GF-D8 (cell line): Measurements from ENCODE around the gene SERINC3.

Source experiments
- DNase-seq: peaks from one replicate; lab custom pipeline; 2025; lab: John Stamatoyannopoulos, UW

Gene SERINC3

DNA sequence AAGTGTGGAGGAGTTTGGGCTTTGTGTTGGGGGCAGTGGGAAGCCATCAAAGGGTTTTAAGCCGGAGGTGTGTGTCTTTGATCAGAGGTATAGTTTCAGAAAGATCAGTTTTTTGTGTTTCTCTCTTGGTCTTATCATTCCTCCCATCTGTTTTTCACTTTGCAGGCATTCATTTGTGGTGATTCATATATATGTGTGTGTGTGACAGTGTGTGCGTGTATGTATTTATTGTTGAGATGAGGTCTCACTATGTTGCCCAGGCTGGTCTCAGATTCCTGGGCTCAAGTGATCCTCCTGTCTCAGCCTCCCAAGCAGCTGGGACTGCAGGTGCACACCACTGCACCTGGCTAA, 11.1 kb upstream of the SERINC3 start:
- no peak for DNase-seq

DNA sequence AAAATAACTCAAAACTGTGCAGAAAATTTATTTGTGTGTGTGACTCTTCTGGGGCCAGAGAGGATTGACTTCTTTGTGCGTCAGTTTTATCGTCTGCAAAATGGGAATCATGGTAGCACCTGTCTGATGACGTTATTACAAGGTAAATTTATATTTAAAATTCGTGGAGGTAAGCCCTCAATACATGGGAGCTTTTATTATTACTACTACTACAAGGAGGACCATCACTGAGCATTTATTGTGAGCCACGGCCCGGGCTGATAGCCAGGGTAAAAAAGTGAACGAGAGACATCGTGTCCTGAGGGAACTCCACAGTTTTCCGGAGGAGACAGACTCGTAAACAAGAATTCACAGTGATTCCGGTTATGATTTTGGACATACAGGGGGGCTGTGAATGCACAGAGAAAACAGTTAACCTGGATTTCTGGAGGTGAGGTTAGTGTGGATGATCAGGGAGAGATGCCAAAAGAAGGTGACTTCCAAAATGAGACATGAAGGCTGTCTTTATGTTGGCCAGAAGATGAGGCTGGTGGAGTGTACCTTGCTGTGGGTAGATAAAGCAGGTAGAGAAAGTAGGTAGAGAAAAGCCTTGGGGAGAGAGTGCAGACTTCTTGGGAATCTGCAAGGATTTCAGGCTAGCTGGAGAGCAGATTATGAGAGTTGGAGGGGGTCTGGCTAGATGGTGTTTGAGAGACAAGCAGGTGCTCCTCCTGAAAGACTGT, 10.6 kb upstream of the SERINC3 start:
- DNase-seq = no peak

DNA sequence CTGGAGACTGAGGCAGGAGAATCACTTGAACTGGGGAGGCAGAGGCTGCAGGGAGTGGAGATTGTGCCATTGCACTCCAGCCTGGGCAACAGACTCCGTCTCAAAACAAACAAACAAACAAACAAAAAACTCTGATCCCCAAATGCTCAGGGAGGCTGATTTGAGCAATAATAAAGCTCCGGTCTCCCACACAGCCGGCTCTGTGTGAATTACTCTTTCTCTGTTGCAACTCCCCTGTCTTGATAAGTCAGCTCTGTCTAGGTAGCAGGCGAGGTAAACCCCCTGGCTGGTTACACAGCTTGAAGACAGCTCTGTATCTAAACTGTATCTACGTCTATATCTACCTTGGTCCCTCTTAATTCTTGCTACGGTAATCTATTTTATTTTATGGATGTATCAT, 6.4 kb upstream of the SERINC3 start:
- DNase-seq = no peak

DNA sequence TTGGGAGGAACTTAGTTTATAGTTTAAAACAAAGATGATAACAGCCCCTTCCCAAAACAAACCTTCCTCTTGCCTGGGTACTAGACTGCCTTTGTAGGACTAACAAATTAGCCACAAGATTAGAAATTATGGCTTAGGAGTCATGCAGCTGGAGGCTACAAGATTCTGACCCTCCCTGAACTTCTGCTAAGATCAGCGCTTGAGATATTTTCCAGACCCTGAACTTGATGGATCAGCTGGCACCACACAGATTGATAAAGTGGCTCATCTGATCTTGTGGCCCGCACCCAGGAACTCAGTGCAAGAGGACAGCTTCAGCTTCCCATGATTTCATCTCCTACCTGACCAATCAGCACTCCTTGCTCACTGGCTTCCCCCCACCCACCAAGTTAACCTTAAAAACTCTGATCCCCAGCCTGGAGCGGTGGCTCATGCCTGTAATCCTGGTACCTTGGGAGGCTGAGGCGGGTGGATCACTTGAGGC, 5.9 kb upstream of the SERINC3 start:
- no peak for DNase-seq

DNA sequence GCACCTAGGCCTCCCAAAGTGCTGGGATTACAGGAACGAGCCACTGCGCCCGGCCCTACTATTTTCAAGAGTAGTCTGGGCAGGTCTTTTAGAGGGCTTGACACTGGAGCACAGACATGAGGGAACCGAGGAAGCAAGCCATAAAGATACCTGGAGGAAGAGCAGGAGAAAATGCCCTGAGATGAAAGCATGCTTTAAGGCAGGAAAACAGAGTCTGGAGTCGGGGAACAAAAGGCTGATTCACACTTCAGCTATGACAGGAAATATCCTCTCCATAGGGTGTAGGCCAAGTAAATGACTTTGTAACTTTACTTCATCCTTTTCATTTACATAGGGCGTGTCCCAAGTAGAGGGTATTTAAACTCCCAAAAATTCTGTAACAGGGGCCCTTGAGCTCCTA, 4.3 kb upstream of the SERINC3 start:
- no peak for DNase-seq

DNA sequence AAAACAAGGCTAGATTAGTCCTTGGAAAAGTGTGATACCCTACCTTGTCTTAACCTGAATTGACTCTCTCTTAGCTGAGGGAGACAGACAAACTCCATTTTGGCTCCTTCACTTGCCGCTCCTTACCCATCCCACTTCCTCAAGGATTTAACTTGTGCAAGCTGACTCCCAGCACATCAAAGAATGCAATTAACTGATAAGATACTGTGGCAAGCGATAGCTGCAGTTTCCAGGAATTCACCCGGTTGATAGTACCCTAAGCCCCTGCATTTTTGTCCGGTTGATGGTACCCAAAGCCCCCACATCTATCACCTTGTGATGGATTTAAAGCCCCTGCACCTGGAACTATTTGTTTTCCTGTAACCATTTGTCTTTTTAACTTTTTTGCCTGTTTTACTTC, 1.9 kb upstream of the SERINC3 start:
- DNase-seq = no peak

DNA sequence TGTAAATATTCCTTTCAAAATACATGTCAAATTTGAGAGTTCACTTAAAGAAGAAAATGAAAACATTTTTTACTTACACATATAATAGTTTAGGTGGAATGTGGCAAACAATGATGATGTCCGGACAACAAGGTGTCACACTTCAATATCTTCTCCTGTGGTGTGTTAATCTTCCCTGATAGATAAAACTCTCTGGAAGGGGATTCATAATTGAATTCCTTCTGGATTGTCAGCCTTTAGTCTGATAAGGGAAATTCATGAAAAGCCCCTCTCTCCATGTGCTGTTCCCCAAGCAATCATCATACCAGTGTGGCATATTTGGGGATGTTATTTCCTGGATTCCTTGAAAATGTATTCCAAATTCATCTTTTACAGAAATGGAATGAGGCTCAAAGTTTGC, 971 bp upstream of the SERINC3 start:
- no peak for DNase-seq

DNA sequence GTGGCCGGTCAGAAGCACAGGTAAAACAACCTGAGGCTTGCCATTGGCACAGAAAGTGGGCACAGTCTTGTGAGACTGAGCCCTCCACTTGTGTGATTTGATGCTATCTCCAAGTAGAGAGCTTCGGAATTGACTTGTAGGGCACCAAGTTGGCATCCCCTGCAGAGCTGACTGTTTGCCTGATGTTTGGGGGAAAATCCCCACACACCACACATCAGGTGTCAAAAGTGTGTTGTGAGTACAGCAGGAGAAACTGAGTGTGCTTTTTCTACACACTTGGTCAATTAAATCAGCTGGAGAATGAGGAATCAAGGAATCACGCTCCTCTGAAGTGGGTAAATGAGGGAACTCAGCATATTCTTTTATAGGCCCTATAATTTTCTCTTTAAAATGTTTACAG, 989 bp downstream of the SERINC3 start:
- no peak for DNase-seq

DNA sequence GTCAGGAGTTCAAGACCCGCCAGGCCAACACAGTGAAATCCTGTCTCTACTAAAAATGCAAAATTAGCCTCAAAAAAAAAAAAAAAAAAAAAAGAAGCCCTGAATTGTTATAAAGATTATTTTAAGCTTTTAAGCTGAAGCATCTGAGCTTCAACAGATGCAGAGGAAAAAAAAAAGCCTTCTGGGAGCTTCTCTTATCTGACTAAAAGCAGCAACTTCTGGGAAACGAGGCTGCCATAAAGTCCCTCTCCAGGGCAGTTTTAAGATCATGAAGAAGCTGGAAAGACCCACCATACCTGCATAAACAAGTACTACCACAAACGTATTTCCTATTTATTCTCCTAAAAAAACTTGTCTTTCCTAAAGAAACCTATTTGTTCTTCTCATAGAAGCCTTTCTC, 3.6 kb downstream of the SERINC3 start:
- DNase-seq = no peak

DNA sequence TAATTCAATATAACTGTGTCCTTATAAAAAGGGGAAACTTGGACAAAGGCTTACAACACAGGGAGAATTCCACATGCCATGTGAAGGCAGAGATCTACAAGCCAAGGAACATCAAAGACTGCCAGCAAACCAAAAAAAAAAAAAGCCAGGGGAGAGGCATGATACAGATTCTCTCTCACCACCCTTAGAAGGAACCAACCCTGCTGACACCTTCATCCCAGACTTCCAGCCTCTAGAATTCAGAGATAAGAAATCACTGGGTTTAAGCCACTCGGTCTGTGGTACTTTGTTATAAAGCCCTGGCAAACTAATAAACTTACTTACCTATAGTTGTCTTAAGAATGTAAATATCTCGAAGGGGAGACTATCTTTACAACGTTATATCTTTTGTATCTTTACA, 4.4 kb downstream of the SERINC3 start:
- no peak for DNase-seq

DNA sequence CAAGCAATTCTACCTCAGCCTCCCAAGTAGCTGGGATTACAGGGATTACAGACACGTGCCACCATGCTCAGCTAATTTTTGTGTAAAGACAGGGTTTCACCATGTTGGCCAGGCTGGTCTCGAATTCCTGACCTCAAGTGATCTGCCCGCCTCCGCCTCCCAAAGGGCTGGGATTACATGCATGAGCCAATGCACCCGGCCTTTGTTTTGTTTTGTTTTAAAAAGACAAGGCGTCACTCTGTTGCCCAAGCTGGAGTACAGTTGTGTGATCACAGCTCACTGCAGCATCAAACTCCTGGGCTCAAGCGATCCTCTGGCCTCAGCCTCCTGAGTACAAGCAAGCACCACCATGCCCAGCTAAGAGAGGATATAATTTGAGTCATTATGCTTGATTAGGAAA, 5.4 kb downstream of the SERINC3 start:
- no peak for DNase-seq

DNA sequence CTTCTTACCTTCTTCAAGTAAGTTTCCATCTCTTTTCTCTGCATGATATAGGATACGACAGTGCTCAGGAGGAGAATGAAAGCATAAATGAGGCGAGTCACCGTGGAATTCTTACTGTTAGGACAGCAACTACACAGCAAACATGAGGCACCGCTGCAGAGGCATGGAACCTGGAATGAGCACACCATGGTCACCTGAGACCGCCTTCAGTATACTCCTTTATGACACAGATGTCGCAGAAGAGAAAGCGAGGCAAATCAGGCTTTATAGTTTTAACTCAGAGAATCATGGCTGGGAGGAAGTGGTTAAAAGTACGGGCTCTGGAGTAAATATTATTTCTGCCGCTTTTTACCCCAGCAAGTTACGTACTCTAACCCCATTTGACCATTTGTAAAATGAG, 8.0 kb downstream of the SERINC3 start:
- DNase-seq = no peak

DNA sequence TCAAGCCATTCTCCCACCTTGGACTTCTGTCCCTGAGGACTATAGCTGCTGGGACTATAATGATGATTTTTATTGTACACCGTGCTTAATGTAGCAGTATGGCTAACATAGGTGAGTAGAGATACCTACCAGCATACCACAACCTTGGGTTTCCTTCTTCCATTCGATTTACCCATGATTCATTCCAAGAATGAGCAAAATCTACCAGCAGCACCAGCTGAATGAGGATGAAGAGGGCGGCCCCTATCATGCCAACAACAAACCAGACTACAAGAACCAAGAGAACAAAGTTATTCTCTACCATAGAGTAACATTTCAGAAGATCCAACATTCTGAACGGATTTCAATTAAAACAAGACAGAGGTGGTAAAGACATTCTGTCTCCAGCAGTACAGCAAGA, 12.1 kb downstream of the SERINC3 start:
- no peak for DNase-seq

DNA sequence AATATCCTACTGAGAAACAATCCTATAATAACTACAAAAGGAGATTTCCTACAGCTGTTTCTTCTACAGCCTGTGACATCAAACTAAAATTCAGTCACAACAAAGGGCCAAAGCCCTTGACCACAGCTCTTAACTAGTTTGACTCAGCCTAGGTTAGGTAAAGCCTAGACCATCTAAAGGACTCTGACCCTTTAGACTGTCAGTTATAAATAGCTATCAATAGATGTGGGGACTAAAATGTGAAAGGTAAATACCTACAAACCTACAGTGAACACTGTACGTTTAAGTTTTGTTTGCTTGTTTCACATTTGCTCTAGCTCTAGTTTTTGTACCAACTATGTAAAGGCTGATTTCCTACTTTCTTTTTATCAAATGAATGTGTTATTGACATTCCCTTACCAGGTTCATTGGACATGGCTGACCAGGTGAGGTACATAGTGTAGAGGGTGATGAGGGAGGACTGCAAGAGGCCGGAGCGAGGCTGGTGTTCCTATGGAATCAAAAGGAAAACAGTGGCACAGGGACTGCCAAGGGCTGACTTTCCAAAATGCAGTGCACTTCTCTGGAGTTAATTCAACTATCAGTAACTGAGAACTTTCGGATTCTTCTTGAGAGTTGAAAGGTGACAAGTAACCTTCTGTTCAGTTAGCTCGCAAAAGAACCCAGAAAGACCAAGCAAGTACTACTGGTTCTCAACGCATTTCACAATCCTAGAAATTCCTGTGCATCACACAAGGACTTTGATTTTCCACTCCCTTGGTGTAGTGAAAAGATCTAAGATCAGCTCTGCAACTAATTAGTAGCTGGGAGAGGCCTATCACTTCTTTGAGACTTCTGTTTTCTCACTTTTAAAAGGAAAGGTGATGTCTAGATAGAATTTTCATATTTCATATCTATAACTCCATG, 17.2 kb downstream of the SERINC3 start:
- DNase-seq = no peak

DNA sequence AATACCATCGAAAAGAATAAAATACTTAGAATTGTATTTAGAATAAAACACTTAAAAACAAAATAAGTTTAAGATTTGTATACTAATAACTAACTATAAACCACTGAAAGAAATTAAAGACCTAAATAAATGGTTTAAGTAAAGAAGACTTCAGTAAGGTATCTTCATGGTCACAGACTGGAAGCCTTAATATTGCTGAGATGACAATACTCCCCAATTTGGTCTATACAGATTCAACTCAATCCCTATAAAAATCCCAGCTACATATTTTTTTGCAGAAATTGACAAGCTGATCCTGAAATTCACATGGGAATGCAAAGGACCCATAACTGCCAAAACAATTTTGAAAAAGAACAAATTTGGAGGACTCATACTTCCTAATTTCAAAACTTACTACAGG, 18.9 kb downstream of the SERINC3 start:
- DNase-seq = no peak

DNA sequence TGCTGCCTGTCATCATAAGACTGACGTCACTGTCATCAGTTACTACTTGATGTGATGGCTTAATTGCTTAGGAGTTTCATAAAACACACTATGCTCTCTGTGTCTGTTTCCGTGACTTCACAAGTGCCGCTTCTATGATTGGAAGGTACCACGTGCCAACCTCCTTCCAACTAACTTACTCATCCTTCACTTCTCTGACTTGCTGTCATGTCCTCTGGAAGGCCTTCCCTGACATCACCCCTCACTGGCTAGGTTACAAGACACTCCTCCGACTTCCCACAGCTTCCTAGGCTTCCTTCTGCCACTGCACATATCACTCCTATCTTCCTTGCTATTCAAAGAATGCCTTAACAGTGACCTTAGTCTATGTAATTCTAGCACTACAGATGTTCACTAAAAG, 20.4 kb downstream of the SERINC3 start:
- no peak for DNase-seq

DNA sequence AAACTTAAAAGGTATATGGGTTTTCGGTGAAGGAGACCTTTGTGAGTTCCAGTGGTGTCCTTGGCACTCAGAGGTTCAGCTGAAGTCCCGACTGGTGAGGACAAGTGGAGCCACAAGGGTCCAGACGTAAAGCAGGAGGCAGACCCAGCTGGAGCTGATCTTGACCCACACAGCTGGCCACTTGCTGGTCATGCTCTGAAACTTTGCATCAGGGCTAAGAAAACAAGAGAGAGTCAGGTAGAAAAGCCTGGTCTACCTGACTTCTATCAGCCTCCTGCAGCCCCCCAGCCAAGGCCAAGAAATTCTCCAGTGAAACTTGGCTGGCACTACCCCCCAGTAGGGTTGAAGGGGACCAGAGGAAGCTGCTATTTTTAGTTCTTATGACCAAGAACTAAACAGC, 21.6 kb downstream of the SERINC3 start:
- DNase-seq = no peak

DNA sequence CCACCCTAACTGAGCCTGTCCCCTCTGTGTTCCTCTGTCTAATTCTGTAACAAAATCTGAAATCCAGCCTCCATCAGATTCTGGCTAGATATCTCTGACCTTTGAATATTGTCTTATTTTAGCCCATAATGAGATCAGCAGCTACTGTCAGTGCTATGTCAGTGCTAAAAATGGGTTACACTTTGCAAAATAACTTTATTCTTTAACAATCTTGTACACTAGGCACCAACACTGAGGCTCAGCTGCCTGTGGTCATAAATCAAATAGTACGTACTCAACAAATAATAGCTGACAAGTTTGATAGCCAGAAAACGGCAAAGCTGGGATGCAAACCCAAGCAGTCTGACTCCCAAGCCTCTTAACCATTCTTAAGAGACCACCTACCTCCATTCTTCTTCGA, 24.1 kb downstream of the SERINC3 start:
- DNase-seq = no peak

DNA sequence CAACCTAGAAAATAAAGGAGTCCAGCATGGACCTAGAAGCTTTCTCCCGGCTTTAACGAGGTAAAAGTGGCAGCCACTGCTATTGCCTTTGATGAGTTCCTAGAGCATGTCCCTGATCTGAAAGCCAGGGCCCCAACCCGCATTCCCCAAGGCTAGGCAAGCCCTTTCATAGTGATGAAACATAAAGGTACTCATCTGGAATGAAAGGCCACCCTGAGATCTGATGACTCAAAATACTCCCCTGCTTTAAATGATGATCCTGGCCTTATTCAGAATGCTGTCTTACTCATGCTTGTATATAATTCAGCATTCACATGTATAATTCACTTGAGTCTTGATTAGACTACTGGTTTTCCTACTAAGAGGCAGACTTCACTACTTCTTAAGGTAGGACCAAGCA, 24.9 kb downstream of the SERINC3 start:
- DNase-seq = no peak

DNA sequence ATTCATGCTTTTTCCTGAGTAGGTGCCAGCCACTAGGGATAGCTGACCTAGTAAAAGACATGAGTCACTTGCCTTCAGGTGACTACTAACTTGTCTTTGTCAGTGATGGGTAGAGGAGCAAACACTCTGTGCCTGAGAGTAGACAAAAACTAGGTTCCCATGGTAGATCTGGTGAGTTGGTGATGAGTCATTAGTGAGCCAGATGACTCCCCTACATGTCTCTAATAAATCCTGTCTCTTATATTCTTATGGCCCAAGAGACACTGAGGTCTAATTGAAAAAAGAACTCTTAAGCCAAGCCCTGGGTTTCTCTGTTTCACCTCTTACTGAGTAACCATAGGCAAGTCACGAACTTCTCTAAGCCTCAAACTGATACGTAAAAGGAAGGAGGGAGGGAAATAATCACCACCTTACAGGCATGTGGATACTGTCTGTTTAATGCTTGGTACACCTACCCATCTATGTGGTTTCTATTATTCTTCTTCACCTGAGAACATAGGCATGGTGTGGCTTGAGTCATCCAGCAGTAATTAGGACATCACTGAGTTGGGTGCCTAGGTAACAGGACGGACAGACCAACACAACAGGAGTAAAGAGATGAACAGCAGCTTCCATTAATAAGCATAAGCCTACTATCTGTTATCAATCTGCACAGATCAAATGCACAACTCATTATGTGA, 25.9 kb downstream of the SERINC3 start:
- no peak for DNase-seq

DNA sequence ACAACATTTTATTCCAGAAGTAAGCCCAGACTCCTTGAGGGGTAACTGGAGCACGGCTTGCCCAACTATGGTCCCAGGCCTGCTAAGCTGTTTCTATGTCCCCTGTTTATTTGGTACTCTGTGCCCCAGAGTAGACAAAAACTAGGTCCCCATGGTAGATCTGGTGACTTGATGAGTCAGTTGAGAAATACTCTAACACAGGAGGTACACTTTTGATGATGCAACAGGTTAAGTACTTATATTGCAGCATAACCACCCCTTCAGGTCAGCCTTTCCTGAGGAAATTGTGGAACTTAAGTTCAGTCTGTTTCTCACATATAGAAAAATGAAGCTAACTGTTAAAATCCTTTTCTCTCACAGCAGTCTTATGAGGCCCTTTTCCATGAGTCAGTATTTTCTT, 26.6 kb downstream of the SERINC3 start:
- DNase-seq = peak; percentile 90

DNA sequence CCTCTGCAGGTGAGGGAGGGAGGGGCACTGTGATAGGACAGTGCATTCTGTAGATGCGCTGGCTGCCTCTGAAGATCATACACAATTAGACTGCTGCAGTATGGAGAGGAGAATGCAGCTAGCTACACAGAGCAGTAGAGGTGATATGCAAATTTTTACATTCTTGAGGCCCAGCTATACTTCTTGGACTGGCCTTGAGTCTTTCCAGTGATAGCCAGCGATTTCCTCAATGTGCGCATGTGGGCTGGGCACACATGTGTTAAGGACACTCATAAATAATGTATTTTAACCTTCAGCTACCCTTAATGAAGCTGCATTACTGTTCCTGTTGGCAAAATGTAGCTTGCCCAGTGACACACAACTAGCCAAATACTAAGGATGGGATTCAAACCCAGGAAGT, 27.2 kb downstream of the SERINC3 start:
- DNase-seq = no peak

DNA sequence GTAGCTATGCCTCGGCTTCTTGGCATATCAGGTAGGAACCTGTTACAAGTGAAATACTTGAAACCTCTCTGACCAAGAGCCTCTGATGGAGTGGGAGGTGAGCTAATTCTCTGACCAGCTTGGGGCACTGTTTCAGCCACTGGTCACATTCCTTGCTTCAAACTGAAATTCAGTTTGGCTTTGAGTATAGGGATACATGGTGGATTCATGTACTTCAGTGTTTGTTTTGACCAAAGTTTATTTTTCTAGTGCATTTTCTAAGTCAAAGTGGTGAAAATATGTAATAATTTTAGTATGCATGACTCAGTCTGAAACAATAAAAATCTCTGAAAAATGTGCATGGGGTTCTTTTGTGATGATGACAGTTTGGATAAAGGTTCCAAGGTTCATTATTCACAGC, 27.6 kb downstream of the SERINC3 start:
- no peak for DNase-seq
